HCT116 (cell line): ENCODE data around the gene BABAM2. TPM values are rescaled to one million over a fixed set of nuclear protein-coding genes. Genes with fewer than 3 reads are reported as not detected.

Source experiments
- ATAC-seq: fragments of 200-7000 bp; cut with Tn5 transposase; 2 replicates; pipeline ENCODE4 v1.9.1; 2020; ENCODE audit warnings: mild to moderate bottlenecking, moderate library complexity
- BruUV-seq: library from RNA; stranded (reverse); fragments of 400-500 nt; replicated peaks from 2 replicates; lab custom pipeline; 2021; lab: Mats Ljungman, UMichigan
- CTCF ChIA-PET: fragments of 300-600 bp; sonication (Branson Sonifier 250); formaldehyde crosslinking; loops from one replicate; lab custom pipeline; 2021; ENCODE audit warnings: antibody characterized with exemption; lab: Charles Lee
- POLR2A ChIA-PET: fragments of 300-600, 350-600 bp; sonication (Branson Sonifier 250); formaldehyde crosslinking; loops from one replicate; lab custom pipeline; 2021; ENCODE audit warnings: antibody characterized with exemption; lab: Charles Lee
- RAD21 ChIA-PET, 2 experiments: fragments of 300-600 bp; sonication (Branson Sonifier 250); formaldehyde crosslinking; loops; one replicate each; lab custom pipeline; 2023; ENCODE audit warnings: low total read pairs in 2 of 2; ENCODE audit not compliant: uncharacterized antibody in 2 of 2, unreplicated experiment in 2 of 2, low non-redundant PET in 1 of 2; lab: Charles Lee
- DNase-seq: peaks from one replicate; pipeline ENCODE4 v3.0.0-alpha.2; 2010; ENCODE audit warnings: low read depth, low spot score
- H2AFZ ChIP-seq: fragments of 200-600 bp; shearing (Covaris generic), sonication (generic); 2 replicates; pipeline ENCODE4 v1.6.1; 2017; ENCODE audit warnings: low read depth, mixed run types, mixed read lengths, antibody characterized with exemption, low read length; ENCODE audit not compliant: poor library complexity, severe bottlenecking
- H3K27ac ChIP-seq: 2 replicates; pipeline ENCODE4 v1.5.1; 2012; ENCODE audit warnings: low read depth, low read length
- H3K27me3 ChIP-seq: fragments of 200-600 bp; sonication (generic); 2 replicates; pipeline ENCODE4 v1.6.1; 2016; ENCODE audit warnings: mixed run types, low read length, mixed read lengths; ENCODE audit not compliant: insufficient read depth
- H3K36me3 ChIP-seq, 2 experiments: fragments of 200-500 bp in 1 of 2; fragments of 200-600 bp in 1 of 2; sonication (Bioruptor generic) in 1 of 2; sonication (generic) in 1 of 2; 2 replicates each; pipeline versions ENCODE4 v1.5.1 to v1.6.1; 2014 to 2016; ENCODE audit warnings: low read length in 2 of 2, inconsistent platforms in 1 of 2, mixed read lengths in 1 of 2, mixed run types in 1 of 2; ENCODE audit not compliant: insufficient read depth in 2 of 2, control insufficient read depth in 1 of 2
- H3K4me1 ChIP-seq, 2 experiments: fragments of 200-600 bp in 1 of 2; sonication (generic) in 1 of 2; 2 replicates each; pipeline versions ENCODE4 v1.5.1 to v1.6.1; 2012 to 2017; ENCODE audit warnings: low read length in 2 of 2, inconsistent platforms in 1 of 2, mild to moderate bottlenecking in 1 of 2, mixed read lengths in 1 of 2, mixed run types in 1 of 2, moderate library complexity in 1 of 2; ENCODE audit not compliant: insufficient read depth in 2 of 2, control insufficient read depth in 1 of 2
- H3K4me2 ChIP-seq: fragments of 200-600 bp; sonication (generic); 2 replicates; pipeline ENCODE4 v1.6.1; 2017; ENCODE audit warnings: mixed run types, low read length, mixed read lengths
- H3K4me3 ChIP-seq, 2 experiments: fragments of 200-600 bp in 1 of 2; sonication (generic) in 1 of 2; replicated peaks in 1 of 2; 2 replicates each; pipeline ENCODE4 v1.5.1; 2011 to 2016; ENCODE audit warnings: low read length in 2 of 2, control low read depth in 1 of 2, low read depth in 1 of 2, mild to moderate bottlenecking in 1 of 2, mixed read lengths in 1 of 2, mixed run types in 1 of 2
- H3K79me2 ChIP-seq: fragments of 200-600 bp; sonication (generic); 2 replicates; pipeline ENCODE4 v1.6.1; 2017; ENCODE audit warnings: mild to moderate bottlenecking, mixed run types, low read length, moderate library complexity, mixed read lengths; ENCODE audit not compliant: insufficient read depth
- H3K9ac ChIP-seq: fragments of 200-600 bp; sonication (generic); 2 replicates; pipeline ENCODE4 v1.6.1; 2016; ENCODE audit warnings: low read length, mixed read lengths
- H3K9me2 ChIP-seq: fragments of 200-600 bp; sonication (generic), shearing (Covaris generic); 2 replicates; pipeline ENCODE4 v1.6.1; 2017; ENCODE audit warnings: mixed run types, mild to moderate bottlenecking, moderate library complexity; ENCODE audit not compliant: insufficient read depth
- H3K9me3 ChIP-seq, 2 experiments: fragments of 200-500 bp in 1 of 2; fragments of 200-600 bp in 1 of 2; sonication (Bioruptor generic) in 1 of 2; sonication (generic) in 1 of 2; 2 replicates each; pipeline ENCODE4 v1.6.1; 2014 to 2017; ENCODE audit warnings: low read length in 2 of 2, mixed read lengths in 2 of 2, inconsistent platforms in 1 of 2, low read depth in 1 of 2, mild to moderate bottlenecking in 1 of 2, mixed run types in 1 of 2, moderate library complexity in 1 of 2; ENCODE audit not compliant: control insufficient read depth in 1 of 2, insufficient read depth in 1 of 2
- H4K20me1 ChIP-seq: fragments of 200-600 bp; sonication (generic), shearing (Covaris generic); 2 replicates; pipeline ENCODE4 v1.6.1; 2017; ENCODE audit warnings: mixed run types, mild to moderate bottlenecking, moderate library complexity; ENCODE audit not compliant: insufficient read depth
- ATF3 ChIP-seq: IDR thresholded peaks from 2 replicates; pipeline ENCODE4 v1.6.1; 2012
- CBX3 ChIP-seq: IDR thresholded peaks from 2 replicates; pipeline ENCODE4 v1.6.1; 2012; ENCODE audit warnings: low read depth
- CEBPB ChIP-seq: IDR thresholded peaks from 2 replicates; pipeline ENCODE4 v1.6.1; 2012; ENCODE audit warnings: low read depth
- CTCF ChIP-seq, 3 experiments: fragments of 200-600 bp in 1 of 3; sonication (generic) in 1 of 3; IDR thresholded peaks in 2 of 3; conservative IDR thresholded peaks in 1 of 3; 2 replicates each; pipeline ENCODE4 v1.5.1; 2012 to 2017; ENCODE audit warnings: low read depth in 2 of 3, low read length in 2 of 3, antibody characterized with exemption in 1 of 3, borderline replicate concordance in 1 of 3, control low read depth in 1 of 3, mild to moderate bottlenecking in 1 of 3, mixed read lengths in 1 of 3, mixed run types in 1 of 3, moderate library complexity in 1 of 3; ENCODE audit not compliant: insufficient read depth in 1 of 3
- ELF1 ChIP-seq: IDR thresholded peaks from 2 replicates; pipeline ENCODE4 v1.6.1; 2012; ENCODE audit warnings: low read depth, borderline replicate concordance
- EZH2 ChIP-seq: fragments of 200-600 bp; sonication (generic); IDR thresholded peaks from 2 replicates; pipeline ENCODE4 v1.6.1; 2017; ENCODE audit warnings: antibody characterized with exemption, mixed run types
- EZH2phosphoT487 ChIP-seq: fragments of 200-600 bp; IDR thresholded peaks from 2 replicates; pipeline ENCODE4 v1.6.1; 2018; ENCODE audit warnings: antibody characterized with exemption, borderline replicate concordance
- POLR2A ChIP-seq: IDR thresholded peaks from 2 replicates; pipeline ENCODE4 v1.7.0; 2011; ENCODE audit warnings: borderline replicate concordance; ENCODE audit not compliant: insufficient read depth, insufficient read length; ENCODE audit errors: extremely low read depth
- POLR2AphosphoS5 ChIP-seq: IDR thresholded peaks from 2 replicates; pipeline ENCODE4 v1.6.1; 2011; ENCODE audit warnings: mild to moderate bottlenecking, low read depth, low read length, moderate library complexity
- RAD21 ChIP-seq: IDR thresholded peaks from 2 replicates; pipeline ENCODE4 v1.6.1; 2012; ENCODE audit warnings: low read depth, mild to moderate bottlenecking
- SIN3A ChIP-seq: IDR thresholded peaks from 2 replicates; pipeline ENCODE4 v1.6.1; 2012; ENCODE audit warnings: low read depth
- ZBTB33 ChIP-seq: IDR thresholded peaks from 2 replicates; pipeline ENCODE4 v1.6.1; 2011; ENCODE audit warnings: mild to moderate bottlenecking, low read length, moderate library complexity; ENCODE audit not compliant: insufficient replicate concordance; ENCODE audit errors: extremely low read depth
- intact Hi-C: fragments of 100-400 bp; cut with micrococcal nuclease; formaldehyde crosslinking; loops from 2 replicates; pipeline ENCODE4 v1.10.0; 2022
- total RNA-seq: library from RNA; stranded (reverse); gene quantifications from one replicate; pipeline ENCODE4 v1.2.1, GENCODE V29; 2021; ENCODE audit not compliant: unreplicated experiment

The BABAM2 gene
- total RNA-seq, 1 experiment from 2014 or later: 23.8 TPM

GRCh38 chr2:27972311-27972710 is 81.8 kb downstream of the BABAM2 start:
- TF ChIP-seq ATF3: no peak
- no peak for TF ChIP-seq SIN3A
- TF ChIP-seq POLR2AphosphoS5: no peak
- no peak for TF ChIP-seq RAD21
- no peak for TF ChIP-seq EZH2
- no peak for TF ChIP-seq EZH2phosphoT487
- TF ChIP-seq ELF1: no peak
- no peak for TF ChIP-seq CEBPB
- no peak for TF ChIP-seq POLR2A
- TF ChIP-seq CTCF (IDR thresholded peaks at IDR 0.05 in 2 of 3, conservative IDR thresholded peaks at IDR 0.05 in 1 of 3; ENCODE audit: borderline replicate concordance in 1 of 3, insufficient read depth in 1 of 3, low read depth in 2 of 3, low read length in 2 of 3): no peak
- no peak for TF ChIP-seq ZBTB33
- no peak for TF ChIP-seq CBX3
- Histone ChIP-seq H4K20me1 (no peaks in the 10 kb centered on the region), H3K79me2 (0 out of 2 replicates have a peak, but pooled peaks cover 8% of the 10 kb centered on the region), H3K36me3 (no peaks in the 10 kb centered on the region), H3K4me1 (peaks cover 10 to 34% of the 10 kb centered on the region in 2 experiments), H3K9ac (no peak overlapping the region), H3K9me3 (peaks cover 0 to 4% of the 10 kb centered on the region in 2 experiments; a peak in 1 of 4 replicates), H3K27me3 (no peaks in the 10 kb centered on the region), H3K4me3 (no peak overlapping the region), H3K27ac (no peak overlapping the region), H2AFZ (no peak overlapping the region), H3K4me2 (no peak overlapping the region), H3K9me2 (no peaks in the 10 kb centered on the region)
- ChIA-PET CTCF (no interaction called here), POLR2A (no interaction called here), RAD21 (no interaction called here)
- intact Hi-C loops: loop anchor here (5.0 kb wide), 1 partner anchor 420 kb away; the partner anchor contains the start of gene FOSL2
- no peak for ATAC-seq
- no peak for DNase-seq
- no TSS peak for BruUV-seq
